HG03039 (cell line): Measurements from ENCODE around the gene ATG4B.
"Not testable (repeated sequence)": the region's sequence is repeated elsewhere in the genome, so short reads cannot be mapped to it uniquely, and the experiment has no call there.

Experiments used
- ATAC-seq: cut with Tn5 transposase; IDR thresholded peaks from one replicate; pipeline ENCODE4 v1.9.1; 2021; ENCODE audit warnings: mild to moderate bottlenecking, moderate library complexity; ENCODE audit not compliant: unreplicated experiment

Gene ATG4B

GRCh38 chr2:241660593-241661213 is 23.2 kb downstream of the ATG4B start:
- no peak for ATAC-seq

DNA sequence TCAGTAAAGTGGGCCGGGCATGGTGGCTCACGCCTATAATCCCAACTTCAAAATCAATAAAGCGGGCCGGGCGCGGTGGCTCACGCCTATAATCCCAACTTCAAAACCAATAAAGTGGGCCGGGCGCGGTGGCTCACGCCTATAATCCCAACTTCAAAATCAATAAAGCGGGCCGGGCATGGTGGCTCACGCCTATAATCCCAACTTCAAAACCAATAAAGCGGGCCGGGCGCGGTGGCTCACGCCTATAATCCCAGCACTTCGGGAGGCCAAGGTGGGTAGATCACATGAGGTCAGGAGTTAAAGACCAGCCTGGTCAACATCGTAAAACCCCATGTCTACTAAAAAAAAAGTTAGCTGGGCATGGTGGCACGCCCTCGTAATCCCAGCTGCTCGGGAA is 25.2 kb downstream of the ATG4B start:
- ATAC-seq, result not testable (repeated sequence)

GRCh38 chr2:241665731-241666440 is 28.4 kb downstream of the ATG4B start:
- ATAC-seq, result no peak

- ATAC-seq, result no peak
Observed at GRCh38 chr2:241666627-241667400, 29.3 kb downstream of the ATG4B start.

DNA sequence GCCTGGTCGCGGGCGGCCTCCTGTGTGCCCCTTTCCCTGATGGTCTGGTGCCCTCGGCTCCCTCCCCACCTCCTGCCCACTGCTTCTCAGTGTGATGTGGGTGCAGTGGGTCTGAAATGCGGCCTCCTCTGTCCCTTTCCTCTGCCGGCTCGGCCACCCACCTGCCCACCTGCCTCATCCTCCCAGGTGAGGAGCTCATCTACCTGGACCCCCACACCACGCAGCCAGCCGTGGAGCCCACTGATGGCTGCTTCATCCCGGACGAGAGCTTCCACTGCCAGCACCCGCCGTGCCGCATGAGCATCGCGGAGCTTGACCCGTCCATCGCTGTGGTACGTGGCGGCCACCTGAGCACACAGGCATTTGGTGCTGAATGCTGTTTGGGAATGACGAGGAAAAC is 30.9 kb downstream of the ATG4B start:
- no peak for ATAC-seq

DNA sequence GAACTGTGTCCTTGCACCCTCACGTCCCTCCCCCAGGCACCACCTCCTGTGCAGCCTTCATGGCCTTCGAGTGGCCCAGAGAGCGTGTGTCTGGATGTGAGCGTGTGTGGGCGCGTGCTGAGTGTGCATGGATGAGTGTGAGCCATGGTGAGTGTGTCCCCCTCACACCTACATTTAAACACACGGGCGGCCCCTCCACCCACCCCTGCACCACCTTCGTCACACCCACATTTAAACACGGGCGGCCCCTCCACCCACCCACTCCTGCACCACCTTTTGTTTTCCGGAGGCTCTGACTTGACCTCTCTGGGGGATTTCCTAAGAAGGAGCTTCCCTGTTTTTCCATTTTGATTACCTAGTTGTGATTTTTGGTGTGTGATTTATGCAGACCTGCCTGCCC is 31.3 kb downstream of the ATG4B start:
- ATAC-seq, result no peak

DNA sequence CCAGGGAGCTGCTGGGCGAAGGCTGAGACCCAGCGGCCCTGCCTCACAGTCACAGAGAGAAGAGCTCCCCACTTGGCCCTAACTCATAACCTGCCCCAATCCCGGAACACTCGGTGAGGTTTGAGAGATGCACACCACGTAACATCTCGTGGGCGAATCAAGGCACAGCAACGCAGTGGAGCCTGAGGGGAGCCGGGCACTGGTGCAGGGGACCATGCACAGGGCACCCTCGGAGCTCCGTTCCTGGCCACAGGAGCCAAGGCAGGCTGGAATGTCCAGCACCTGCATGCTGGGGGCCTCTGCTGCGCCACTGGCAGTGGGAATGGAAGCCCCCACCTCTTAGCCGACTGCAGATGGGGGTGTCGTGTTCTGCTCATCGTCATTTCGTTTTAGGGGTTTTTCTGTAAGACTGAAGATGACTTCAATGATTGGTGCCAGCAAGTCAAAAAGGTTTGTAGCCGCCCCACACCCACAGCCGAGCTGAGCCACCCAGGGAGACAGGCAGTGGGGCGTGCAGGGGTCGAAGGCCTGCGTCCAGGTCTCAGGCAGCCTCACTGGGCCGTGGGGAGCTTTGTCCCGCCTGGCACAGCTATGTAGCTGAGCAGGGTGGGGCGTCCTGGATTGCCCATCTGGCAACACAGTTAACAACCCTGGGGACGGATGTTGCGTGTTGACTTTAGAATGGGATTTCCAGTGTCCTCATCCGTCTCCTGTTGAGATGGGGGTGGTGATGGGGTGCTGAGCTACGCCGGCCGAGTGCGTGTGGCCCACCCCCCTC is 33.0 kb downstream of the ATG4B start:
- no peak for ATAC-seq

DNA sequence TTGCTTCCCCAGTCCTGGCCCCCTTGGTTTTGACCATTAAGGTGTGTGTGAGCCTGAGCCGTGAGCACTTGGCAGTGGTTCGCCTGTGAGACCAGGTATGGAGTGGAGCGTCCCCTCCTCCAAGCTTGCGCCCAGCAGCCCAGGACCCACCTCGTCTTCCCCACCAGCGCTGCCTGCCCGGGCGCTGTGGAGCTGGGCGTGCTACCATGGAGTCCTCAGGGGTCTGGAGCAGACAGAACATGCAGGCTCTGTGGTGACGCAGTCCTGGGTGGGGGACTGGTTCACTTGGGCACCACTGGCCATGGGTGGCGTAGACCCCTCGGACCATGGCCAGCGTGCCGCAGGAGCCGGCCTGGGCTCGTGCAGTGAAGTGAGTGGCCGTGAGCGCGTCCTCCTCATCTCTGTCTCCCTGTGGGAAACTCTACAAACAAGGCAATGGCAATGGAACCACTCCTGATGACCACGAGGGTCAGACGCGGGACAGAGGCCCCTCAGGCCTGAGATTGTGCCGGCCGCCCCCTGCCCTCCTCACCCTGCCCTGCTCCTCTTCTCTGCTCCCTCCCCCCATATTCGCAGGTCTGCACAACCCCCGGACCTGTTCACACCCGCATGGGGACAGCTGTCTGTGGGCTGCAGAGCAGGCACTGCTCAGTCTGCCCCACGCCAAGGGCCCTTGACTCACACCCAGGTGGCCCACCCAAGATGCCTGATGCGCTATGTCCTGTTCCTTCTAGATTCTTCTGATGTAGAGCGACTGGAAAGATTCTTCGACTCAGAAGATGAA is 34.2 kb downstream of the ATG4B start:
- no peak for ATAC-seq

- no peak for ATAC-seq
Observed at GRCh38 chr2:241672243-241673188, 35.0 kb downstream of the ATG4B start.

- no peak for ATAC-seq
Observed at GRCh38 chr2:241673189-241673663, 35.7 kb downstream of the ATG4B start.

- ATAC-seq, result no peak
Observed at GRCh38 chr2:241673797-241674725, 36.6 kb downstream of the ATG4B start.

DNA sequence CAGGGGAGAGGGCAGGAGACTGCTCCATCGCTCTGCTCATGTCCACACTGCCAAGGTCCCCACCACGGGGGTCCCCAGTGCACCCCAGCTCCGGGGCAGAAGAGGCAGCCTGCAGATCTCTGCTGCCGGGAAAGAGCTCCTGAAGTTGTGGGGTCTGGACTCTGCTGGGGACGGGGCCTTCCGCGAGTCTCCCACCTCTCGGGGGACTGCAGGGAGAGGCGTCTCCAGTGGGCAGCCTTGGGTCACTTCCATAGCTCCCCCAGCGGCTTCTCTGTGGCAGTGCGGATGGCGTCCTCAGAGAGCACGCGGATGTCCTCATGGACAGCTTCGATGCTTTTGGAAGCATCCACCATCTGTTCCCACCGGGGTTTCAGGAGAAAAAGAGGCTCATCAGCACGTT is 38.4 kb downstream of the ATG4B start:
- ATAC-seq, result no peak

DNA sequence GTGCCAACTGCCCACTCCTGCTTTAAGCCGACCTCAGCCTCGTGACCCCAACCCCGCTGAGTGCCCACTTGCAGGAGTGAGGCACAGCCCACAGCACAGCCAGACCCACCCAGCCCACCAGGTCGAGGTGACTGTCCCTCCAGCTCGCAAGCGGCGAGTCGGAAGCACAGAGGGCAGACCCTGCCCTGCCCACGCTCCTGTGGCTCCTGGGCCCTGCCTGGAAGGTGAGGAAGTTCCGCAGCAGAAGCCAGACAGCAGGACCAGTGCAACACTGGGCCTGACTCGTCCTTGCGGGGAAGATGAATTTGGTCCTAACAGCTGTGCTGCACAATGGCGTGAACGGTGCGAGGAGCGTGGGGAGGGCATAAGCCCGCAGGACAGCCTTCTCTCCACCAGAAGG is 39.2 kb downstream of the ATG4B start:
- no peak for ATAC-seq

GRCh38 chr2:241677392-241677791 is 39.9 kb downstream of the ATG4B start:
- ATAC-seq, result no peak

DNA sequence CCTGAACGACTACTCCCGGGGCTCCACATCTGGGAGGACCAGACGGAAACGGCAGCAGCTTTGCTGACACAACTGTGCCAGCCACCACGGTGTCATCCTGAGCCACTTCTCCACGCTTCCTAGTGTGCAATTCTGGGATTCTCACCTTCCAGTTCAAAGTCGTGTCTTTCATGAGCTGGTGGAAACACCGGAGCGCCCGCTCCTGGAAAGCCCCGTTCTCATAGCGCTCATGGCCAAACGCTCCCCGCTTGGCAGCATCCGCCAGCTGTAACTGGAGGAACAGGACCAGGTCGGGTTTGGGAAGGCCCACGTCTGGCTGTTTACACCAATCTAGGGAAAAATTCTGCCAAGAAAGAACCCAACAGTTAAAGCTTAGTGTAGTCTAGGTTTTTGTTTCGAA is 40.8 kb downstream of the ATG4B start:
- ATAC-seq, result no peak

DNA sequence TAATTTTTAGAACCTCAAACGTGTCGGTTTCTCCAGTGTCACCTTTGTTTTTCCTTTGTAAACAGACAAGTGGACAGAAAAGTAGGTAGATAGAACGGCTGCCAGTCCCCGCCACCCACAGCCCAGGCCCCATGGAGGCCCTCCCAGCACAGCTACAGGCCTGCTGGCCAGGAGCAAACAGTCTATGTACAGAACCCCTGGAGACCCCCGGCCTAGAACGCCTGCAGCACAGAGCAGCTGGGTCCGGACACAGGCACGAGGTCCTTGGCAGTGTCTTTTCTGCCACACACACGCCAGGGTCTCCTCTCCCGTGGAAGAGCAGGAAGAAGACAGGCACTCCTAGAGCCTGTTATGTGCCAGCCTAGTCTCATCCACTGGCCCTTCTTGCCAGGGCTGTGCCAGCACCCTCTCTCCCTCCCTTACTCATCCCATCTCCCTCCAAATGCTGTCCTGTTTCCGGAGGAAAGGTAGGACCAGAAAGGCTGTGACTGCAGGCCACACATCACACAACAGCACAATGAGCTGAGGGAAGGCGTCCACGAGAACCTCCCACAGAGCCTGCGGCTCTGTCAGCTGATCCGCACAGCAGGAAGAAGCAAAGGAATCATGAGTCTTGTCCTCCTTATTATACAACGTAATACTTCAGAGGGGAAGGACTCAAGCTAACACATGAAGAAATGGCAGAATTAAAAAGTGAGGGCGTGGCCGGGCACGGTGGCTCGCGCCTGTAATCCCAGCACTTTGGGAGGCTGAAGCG is 41.5 kb downstream of the ATG4B start:
- ATAC-seq, result no peak

DNA sequence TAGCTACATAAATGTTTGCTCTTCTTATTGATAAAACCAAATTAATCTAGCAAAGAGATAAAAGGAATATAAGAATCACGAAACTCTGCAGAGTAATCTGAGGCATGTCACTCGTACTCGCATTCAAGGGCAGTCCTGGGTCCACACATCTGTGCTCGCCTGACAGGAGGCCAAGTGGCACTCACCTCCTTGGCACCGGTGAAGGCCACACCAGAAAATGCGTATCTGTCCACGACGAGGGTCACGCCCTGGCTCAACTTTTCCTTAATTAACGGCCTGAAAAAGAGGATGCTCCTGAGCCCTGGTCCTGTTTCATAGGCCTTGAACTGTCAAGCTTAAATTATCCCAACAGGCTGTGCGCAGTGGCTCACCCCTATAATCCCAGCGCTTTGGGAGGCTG is 42.6 kb downstream of the ATG4B start:
- no peak for ATAC-seq
